Measurements from ENCODE around the gene TNFRSF13B.
"Not testable (repeated sequence)": the region's sequence is repeated elsewhere in the genome, so short reads cannot be mapped to it uniquely, and the experiment has no call there.

DNA sequence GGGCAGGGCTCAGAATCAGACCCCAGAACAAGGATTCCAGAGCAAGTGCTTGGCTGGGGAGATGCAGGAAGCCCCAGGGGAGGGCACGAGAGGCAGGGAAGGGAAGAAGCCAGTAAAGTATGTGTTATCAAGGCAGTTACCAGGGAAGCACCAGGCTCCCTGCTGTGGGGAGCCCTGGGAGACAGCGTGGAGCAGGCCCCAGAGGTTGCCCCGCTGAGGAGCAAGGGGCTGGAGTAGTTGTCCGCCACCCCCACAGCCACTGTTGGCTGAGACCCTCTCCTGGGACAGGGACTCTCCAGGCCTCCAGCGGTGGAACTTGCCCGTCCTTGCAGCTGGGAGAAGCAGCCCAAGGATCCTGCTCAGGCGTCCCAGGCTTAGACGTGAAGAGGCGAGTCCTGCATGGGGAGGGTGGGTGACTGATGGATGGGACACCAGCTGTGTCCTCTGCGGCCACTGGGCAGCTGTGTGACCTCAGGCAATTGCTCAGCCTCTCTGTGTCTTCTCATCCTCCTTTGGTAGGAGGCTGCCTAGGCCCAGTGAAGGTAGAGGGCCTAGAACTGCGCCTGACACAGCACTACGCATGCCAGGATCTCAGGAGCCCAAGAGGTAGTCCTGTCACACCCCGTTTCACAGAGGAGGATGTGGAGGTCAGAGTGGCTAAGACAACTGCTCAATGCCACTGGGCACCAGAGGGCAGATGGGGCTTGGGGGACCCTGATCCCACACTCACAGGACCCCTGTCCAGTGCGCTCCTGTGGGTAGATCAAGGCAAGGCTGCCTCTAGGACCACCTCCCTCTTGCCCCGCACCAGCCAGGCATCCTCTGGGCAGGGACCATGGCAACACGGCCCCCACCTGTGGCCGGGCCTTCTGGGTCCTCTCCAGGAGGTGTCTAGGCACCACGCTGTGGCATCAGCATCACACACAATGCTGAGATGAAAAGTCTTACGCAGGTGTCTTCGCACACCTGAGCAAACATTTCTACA is 31.1 kb upstream of the TNFRSF13B start:
- not testable (repeated sequence) for TF ChIP-seq EZH2phosphoT487 (IDR thresholded peaks at IDR 0.05; ENCODE audit: borderline replicate concordance); EZH2 (IDR thresholded peaks at IDR 0.05); EGR1 (IDR thresholded peaks at IDR 0.05; ENCODE audit: low read depth); POLR2A (IDR thresholded peaks at IDR 0.05; ENCODE audit: borderline replicate concordance, extremely low read depth, insufficient read depth, insufficient read length); YY1 (IDR thresholded peaks at IDR 0.05; ENCODE audit: extremely low read depth, insufficient replicate concordance, low read depth, low read length); JUND (IDR thresholded peaks at IDR 0.05); CEBPB (IDR thresholded peaks at IDR 0.05; ENCODE audit: low read depth); ZFX (IDR thresholded peaks at IDR 0.05); SRF (IDR thresholded peaks at IDR 0.05; ENCODE audit: low read depth)
- TF ChIP-seq, protein P1, sequence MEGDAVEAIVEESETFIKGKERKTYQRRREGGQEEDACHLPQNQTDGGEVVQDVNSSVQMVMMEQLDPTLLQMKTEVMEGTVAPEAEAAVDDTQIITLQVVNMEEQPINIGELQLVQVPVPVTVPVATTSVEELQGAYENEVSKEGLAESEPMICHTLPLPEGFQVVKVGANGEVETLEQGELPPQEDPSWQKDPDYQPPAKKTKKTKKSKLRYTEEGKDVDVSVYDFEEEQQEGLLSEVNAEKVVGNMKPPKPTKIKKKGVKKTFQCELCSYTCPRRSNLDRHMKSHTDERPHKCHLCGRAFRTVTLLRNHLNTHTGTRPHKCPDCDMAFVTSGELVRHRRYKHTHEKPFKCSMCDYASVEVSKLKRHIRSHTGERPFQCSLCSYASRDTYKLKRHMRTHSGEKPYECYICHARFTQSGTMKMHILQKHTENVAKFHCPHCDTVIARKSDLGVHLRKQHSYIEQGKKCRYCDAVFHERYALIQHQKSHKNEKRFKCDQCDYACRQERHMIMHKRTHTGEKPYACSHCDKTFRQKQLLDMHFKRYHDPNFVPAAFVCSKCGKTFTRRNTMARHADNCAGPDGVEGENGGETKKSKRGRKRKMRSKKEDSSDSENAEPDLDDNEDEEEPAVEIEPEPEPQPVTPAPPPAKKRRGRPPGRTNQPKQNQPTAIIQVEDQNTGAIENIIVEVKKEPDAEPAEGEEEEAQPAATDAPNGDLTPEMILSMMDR (IDR thresholded peaks at IDR 0.05 in 2 of 3, conservative IDR thresholded peaks at IDR 0.05 in 1 of 3; ENCODE audit: borderline replicate concordance in 1 of 3, insufficient read depth in 1 of 3, low read depth in 2 of 3, low read length in 2 of 3), result not testable (repeated sequence)
- TF ChIP-seq, protein P2, sequence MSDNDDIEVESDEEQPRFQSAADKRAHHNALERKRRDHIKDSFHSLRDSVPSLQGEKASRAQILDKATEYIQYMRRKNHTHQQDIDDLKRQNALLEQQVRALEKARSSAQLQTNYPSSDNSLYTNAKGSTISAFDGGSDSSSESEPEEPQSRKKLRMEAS (IDR thresholded peaks at IDR 0.05), result not testable (repeated sequence)
- TF ChIP-seq, protein P3, sequence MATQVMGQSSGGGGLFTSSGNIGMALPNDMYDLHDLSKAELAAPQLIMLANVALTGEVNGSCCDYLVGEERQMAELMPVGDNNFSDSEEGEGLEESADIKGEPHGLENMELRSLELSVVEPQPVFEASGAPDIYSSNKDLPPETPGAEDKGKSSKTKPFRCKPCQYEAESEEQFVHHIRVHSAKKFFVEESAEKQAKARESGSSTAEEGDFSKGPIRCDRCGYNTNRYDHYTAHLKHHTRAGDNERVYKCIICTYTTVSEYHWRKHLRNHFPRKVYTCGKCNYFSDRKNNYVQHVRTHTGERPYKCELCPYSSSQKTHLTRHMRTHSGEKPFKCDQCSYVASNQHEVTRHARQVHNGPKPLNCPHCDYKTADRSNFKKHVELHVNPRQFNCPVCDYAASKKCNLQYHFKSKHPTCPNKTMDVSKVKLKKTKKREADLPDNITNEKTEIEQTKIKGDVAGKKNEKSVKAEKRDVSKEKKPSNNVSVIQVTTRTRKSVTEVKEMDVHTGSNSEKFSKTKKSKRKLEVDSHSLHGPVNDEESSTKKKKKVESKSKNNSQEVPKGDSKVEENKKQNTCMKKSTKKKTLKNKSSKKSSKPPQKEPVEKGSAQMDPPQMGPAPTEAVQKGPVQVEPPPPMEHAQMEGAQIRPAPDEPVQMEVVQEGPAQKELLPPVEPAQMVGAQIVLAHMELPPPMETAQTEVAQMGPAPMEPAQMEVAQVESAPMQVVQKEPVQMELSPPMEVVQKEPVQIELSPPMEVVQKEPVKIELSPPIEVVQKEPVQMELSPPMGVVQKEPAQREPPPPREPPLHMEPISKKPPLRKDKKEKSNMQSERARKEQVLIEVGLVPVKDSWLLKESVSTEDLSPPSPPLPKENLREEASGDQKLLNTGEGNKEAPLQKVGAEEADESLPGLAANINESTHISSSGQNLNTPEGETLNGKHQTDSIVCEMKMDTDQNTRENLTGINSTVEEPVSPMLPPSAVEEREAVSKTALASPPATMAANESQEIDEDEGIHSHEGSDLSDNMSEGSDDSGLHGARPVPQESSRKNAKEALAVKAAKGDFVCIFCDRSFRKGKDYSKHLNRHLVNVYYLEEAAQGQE (IDR thresholded peaks at IDR 0.05; ENCODE audit: low read depth), result not testable (repeated sequence)
